ENCODE data around the gene ATF7IP2.

The ATF7IP2 gene

DNA sequence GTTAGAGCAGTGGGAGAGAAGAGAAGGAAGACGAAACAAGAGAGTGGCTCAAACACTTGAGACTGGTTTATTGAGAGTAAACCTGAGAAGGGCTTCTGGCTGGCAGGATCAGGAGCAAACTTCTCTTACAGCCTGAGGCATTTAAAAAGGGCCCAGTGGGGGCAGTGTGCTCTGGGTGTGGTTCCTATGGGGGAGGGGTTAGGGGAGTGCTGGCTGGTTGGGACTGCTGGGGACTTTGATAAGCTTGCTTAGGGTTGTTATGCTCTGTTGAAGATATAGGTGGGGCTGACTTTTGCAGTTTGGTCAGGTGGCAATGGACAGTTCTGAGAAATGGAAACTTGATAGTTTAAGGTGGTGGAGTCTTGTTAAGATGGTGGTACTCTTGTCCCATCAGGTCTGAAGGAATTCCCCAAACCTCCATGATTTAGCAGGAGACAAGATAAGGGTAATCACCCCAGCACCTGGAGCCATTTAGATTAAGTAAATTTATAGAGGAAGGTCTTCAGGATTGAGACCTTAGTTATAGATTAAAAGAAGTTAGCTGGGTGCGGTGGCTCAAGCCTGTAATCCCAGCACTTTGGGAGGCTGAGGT is 115.3 kb downstream of the ATF7IP2 start:
- DNase-seq (ENCODE audit: low read depth in 1 of 2, low spot score in 1 of 2): no peak
- Histone ChIP-seq H3K27ac (replicated peaks) (no peak overlapping the region), H3K27me3 (ENCODE audit: insufficient read depth, poor library complexity, severe bottlenecking) (no peaks in the 10 kb centered on the region), H3K4me3 (replicated peaks; ENCODE audit: insufficient read depth, low read length) (no peak overlapping the region)
- TF ChIP-seq POLR2AphosphoS5 (IDR thresholded peaks at IDR 0.05; ENCODE audit: low read depth) (no peak), CTCF (IDR thresholded peaks at IDR 0.05; ENCODE audit: insufficient read depth, low read length) (no peak), SPI1 (IDR thresholded peaks at IDR 0.05; ENCODE audit: borderline replicate concordance, low read depth) (no peak), GABPA (IDR thresholded peaks at IDR 0.05; ENCODE audit: low read depth) (no peak), REST (IDR thresholded peaks at IDR 0.05; ENCODE audit: insufficient replicate concordance, low read depth) (no peak)

- DNase-seq (ENCODE audit: low read depth in 1 of 2, low spot score in 1 of 2): no peak
- H3K27ac ChIP-seq (replicated peaks): no peak overlapping the region
- H3K4me3 ChIP-seq (replicated peaks; ENCODE audit: insufficient read depth, low read length): no peak overlapping the region
Observed at GRCh38 chr16:10502776-10503175, 116.9 kb downstream of the ATF7IP2 start.

More at GRCh38 chr16:10502776-10503175, 116.9 kb downstream of the ATF7IP2 start:
- no peak for TF ChIP-seq REST (IDR thresholded peaks at IDR 0.05; ENCODE audit: insufficient replicate concordance, low read depth)
- no peak for TF ChIP-seq SPI1 (IDR thresholded peaks at IDR 0.05; ENCODE audit: borderline replicate concordance, low read depth)
- TF ChIP-seq POLR2AphosphoS5 (IDR thresholded peaks at IDR 0.05; ENCODE audit: low read depth): no peak
- TF ChIP-seq GABPA (IDR thresholded peaks at IDR 0.05; ENCODE audit: low read depth): no peak
- TF ChIP-seq CTCF (IDR thresholded peaks at IDR 0.05; ENCODE audit: insufficient read depth, low read length): no peak
- H3K27me3 ChIP-seq (ENCODE audit: insufficient read depth, poor library complexity, severe bottlenecking): no peaks in the 10 kb centered on the region

Measured in HL-60 (cell line).